ENCODE results near the gene NFATC4.

Gene NFATC4

GRCh38 chr14:24378327-24378726 is 10.3 kb downstream of the NFATC4 start:
- Histone ChIP-seq H3K27me3 (replicated peaks) (no peaks in the 10 kb centered on the region), H3K36me3 (replicated peaks) (peaks cover 28% of the 10 kb centered on the region), H3K27ac (no peak overlapping the region), H3K4me3 (ENCODE audit: low read depth, low read length) (no peak overlapping the region)
- no peak for DNase-seq
- in situ Hi-C loops (cut with HindIII; ENCODE audit: low pct_ligation_motif_present, low sequenced_read_pairs): no loop called here
- TF ChIP-seq, protein P1, sequence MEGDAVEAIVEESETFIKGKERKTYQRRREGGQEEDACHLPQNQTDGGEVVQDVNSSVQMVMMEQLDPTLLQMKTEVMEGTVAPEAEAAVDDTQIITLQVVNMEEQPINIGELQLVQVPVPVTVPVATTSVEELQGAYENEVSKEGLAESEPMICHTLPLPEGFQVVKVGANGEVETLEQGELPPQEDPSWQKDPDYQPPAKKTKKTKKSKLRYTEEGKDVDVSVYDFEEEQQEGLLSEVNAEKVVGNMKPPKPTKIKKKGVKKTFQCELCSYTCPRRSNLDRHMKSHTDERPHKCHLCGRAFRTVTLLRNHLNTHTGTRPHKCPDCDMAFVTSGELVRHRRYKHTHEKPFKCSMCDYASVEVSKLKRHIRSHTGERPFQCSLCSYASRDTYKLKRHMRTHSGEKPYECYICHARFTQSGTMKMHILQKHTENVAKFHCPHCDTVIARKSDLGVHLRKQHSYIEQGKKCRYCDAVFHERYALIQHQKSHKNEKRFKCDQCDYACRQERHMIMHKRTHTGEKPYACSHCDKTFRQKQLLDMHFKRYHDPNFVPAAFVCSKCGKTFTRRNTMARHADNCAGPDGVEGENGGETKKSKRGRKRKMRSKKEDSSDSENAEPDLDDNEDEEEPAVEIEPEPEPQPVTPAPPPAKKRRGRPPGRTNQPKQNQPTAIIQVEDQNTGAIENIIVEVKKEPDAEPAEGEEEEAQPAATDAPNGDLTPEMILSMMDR (IDR thresholded peaks at IDR 0.05; ENCODE audit: low read depth, low read length, missing control alignments): no peak

DNA sequence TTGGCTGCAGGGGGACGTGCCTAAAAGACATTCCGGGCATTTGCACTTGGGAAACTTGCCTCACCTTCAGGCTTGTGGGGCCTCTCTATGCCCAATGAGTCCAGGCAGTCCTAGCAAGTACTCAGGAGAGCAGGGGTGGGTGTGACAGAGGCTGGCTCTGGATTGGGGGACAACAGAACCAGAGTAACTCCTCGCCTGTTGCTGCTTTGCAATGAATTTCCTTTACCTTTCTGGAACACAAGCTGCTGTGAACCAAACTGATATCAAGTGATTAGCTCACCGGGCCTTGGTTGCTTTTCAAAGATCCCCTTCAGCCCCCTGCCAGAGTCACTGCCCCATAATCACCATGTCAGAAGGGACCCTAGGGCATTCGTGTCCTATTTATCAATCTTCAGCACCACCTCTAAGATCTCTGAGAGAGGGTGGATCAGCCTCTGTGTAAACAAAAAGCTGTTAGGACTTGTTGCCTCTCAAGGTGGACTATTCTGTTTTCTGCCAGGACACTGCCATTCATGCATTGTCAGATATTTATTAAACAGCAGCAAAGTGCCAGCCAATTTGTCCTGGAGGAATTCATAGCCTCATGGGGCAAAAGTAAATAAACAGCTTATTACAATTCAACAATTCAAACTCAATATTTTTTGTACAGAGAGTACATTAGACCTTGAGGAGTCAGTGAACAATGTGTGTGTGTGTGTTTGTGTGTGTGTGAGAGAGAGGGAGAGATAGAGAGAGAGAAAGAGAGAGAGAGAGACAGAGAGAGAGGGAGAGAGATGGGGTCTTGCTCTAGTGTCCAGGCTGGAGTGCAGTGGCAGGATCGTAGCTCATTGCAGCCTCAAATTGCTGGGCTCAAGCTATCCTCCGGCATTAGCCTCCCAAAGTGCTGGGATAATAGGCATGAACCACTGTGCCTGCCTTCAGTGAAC is 11.3 kb downstream of the NFATC4 start:
- TF ChIP-seq, protein P1 (IDR thresholded peaks at IDR 0.05; ENCODE audit: low read depth, low read length, missing control alignments): no peak
- in situ Hi-C loops (cut with HindIII; ENCODE audit: low pct_ligation_motif_present, low sequenced_read_pairs): no loop called here
- Histone ChIP-seq H3K4me3 (ENCODE audit: low read depth, low read length) (no peak overlapping the region), H3K27ac (no peak overlapping the region), H3K36me3 (replicated peaks) (peaks cover 18% of the 10 kb centered on the region), H3K27me3 (replicated peaks) (no peaks in the 10 kb centered on the region)
- no peak for DNase-seq

GRCh38 chr14:24379907-24380730 is 12.1 kb downstream of the NFATC4 start:
- DNase-seq: no peak
- Histone ChIP-seq H3K27me3 (replicated peaks) (no peaks in the 10 kb centered on the region), H3K27ac (no peak overlapping the region), H3K36me3 (replicated peaks) (peaks cover 17% of the 10 kb centered on the region), H3K4me3 (ENCODE audit: low read depth, low read length) (no peak overlapping the region)
- in situ Hi-C loops (cut with HindIII; ENCODE audit: low pct_ligation_motif_present, low sequenced_read_pairs): no loop called here
- TF ChIP-seq, protein P1 (IDR thresholded peaks at IDR 0.05; ENCODE audit: low read depth, low read length, missing control alignments): no peak

- Histone ChIP-seq H3K36me3 (replicated peaks) (peaks cover 7% of the 10 kb centered on the region), H3K4me3 (ENCODE audit: low read depth, low read length) (no peak overlapping the region), H3K27ac (no peak overlapping the region), H3K27me3 (replicated peaks) (no peaks in the 10 kb centered on the region)
- TF ChIP-seq, protein P1 (IDR thresholded peaks at IDR 0.05; ENCODE audit: low read depth, low read length, missing control alignments): no peak
- in situ Hi-C loops (cut with HindIII; ENCODE audit: low pct_ligation_motif_present, low sequenced_read_pairs): no loop called here
- no peak for DNase-seq
Observed at GRCh38 chr14:24381363-24382063, 13.5 kb downstream of the NFATC4 start.

DNA sequence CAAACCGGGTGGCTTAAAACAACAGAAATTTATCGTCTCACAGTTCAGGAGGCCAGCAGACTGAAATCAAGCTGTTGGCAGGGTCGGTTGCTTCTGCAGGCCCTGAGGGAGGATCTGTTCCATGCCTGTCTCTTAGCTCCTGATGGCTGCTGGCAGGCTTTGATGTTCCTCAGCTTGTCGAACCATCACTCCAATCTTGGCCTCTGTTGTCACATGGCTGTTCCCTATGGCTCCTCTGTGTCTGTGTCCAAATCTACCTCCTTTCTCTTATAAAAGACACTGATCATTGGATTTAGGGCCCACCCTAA is 14.0 kb downstream of the NFATC4 start:
- TF ChIP-seq, protein P1 (IDR thresholded peaks at IDR 0.05; ENCODE audit: low read depth, low read length, missing control alignments): no peak
- Histone ChIP-seq H3K36me3 (replicated peaks) (peaks cover 2% of the 10 kb centered on the region), H3K4me3 (ENCODE audit: low read depth, low read length) (no peak overlapping the region), H3K27me3 (replicated peaks) (no peaks in the 10 kb centered on the region), H3K27ac (no peak overlapping the region)
- DNase-seq: no peak
- in situ Hi-C loops (cut with HindIII; ENCODE audit: low pct_ligation_motif_present, low sequenced_read_pairs): no loop called here
